B cell (primary cell): Measurements from ENCODE around the gene GRK1.

ENCODE experiments used
- CTCF ChIP-seq: fragments of 200-600 bp; IDR thresholded peaks from one replicate; pipeline ENCODE4 v1.8.0; 2022; ENCODE audit warnings: antibody characterized with exemption, mild to moderate bottlenecking
- EZH2 ChIP-seq: IDR thresholded peaks from 2 replicates; pipeline ENCODE4 v1.6.1; 2012; ENCODE audit warnings: borderline replicate concordance, low read depth, mild to moderate bottlenecking, moderate library complexity, low read length; ENCODE audit not compliant: insufficient read depth, poor library complexity, severe bottlenecking

DNA sequence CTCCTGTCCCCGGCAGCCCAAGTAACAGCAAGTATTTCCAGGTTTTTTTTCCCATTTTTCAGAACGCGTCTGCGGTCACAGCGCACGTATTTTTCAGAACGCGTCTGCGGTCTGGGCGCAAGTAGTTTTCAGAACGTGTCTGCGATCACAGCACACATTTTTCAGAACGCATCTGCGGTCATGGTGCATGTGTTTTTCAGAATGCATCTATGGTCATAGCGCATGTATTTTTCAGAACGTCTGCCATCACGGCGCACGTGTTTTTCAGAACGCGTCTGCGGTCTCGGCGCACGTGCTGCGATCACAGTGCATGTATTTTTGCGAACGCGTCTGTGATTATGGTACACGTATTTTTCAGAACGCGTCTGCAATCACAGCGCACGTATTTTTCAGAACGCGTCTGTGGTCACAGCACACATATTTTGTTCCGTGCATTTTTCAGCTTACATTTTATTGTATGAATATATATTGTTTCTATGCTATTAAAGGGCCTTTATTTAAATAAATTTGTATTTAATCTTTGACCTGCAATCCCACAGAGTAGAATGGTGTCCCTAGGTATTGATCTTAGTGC, 28.8 kb upstream of the GRK1 start:
- no peak for TF ChIP-seq CTCF
- TF ChIP-seq EZH2: no peak
